HepG2 (cell line): Measurements from ENCODE around the gene HTR6. TPM values are rescaled to one million over a fixed set of nuclear protein-coding genes. Genes with fewer than 3 reads are reported as not detected.
A peak's percentile ranks its signal among the peaks of the same experiment; 100 is the strongest.

Experiments
- ARNT ChIP-seq: fragments of 450-650 bp; IDR thresholded peaks from 2 replicates; pipeline ENCODE4 v1.6.1; 2017
- CHD2 ChIP-seq: IDR thresholded peaks from 2 replicates; pipeline ENCODE4 v1.6.1; 2011; ENCODE audit warnings: low read depth, low read length, improper control_type of control experiment
- FOXP1 ChIP-seq, 2 experiments: fragments of 450-650 bp in 1 of 2; IDR thresholded peaks; 2 replicates each; pipeline ENCODE4 v1.6.1; 2017 to 2018; ENCODE audit warnings: antibody characterized with exemption in 1 of 2
- GATAD2A ChIP-seq: IDR thresholded peaks from 2 replicates; pipeline ENCODE4 v1.6.1; 2016
- NRL ChIP-seq: sonication (generic); formaldehyde crosslinking; IDR thresholded peaks from 2 replicates; pipeline ENCODE4 v1.5.0; 2020; ENCODE audit warnings: missing genetic modification reagents, mild to moderate bottlenecking, moderate library complexity, borderline replicate concordance
- YY1 ChIP-seq: IDR thresholded peaks from 2 replicates; pipeline ENCODE4 v1.6.1; 2011; ENCODE audit warnings: low read length, low read depth, moderate library complexity, mild to moderate bottlenecking; ENCODE audit not compliant: insufficient read depth, insufficient replicate concordance
- ZNF776 ChIP-seq: sonication (generic); formaldehyde crosslinking; IDR thresholded peaks from 2 replicates; pipeline ENCODE4 v1.4.0; 2020; ENCODE audit warnings: mild to moderate bottlenecking, missing genetic modification reagents
- polyA plus RNA-seq, 8 experiments: library from polyadenylated mRNA; depleted of rRNA in 3 of 8; stranded (reverse) in 7 of 8; unstranded in 1 of 8; fragments of >200 nt; fragmentation: Illumina TruSeq in 4 of 8; extraction: Trizol in 4 of 8; gene quantifications; 2 replicates each; pipeline versions ENCODE4 v1.2.1 to v1.2.3, GENCODE V29; 2011 to 2016; ENCODE audit warnings: low read depth in 4 of 8, missing spikeins in 1 of 8, mixed read lengths in 1 of 8; ENCODE audit not compliant: insufficient read depth in 1 of 8
- total RNA-seq, 5 experiments: library from RNA; depleted of rRNA; stranded (reverse); fragments of >200 nt; fragmentation: Illumina TruSeq; extraction: Trizol; gene quantifications; 2 replicates each; pipeline ENCODE4 v1.2.3, GENCODE V29; 2016; ENCODE audit warnings: low read depth in 1 of 5
- TF ChIP-seq, protein P1 (sequence below): sonication (generic); formaldehyde crosslinking; IDR thresholded peaks from 2 replicates; pipeline ENCODE4 v1.4.0; 2020; ENCODE audit warnings: missing genetic modification reagents
- TF ChIP-seq, protein P2 (sequence below): sonication (generic); formaldehyde crosslinking; conservative IDR thresholded peaks from 2 replicates; pipeline ENCODE4 v1.4.0; 2020; ENCODE audit warnings: missing genetic modification reagents
- TF ChIP-seq, protein P3 (sequence below): sonication (generic); formaldehyde crosslinking; IDR thresholded peaks from 2 replicates; pipeline ENCODE4 v1.5.0; 2020; ENCODE audit warnings: mild to moderate bottlenecking, missing genetic modification reagents, moderate library complexity
- TF ChIP-seq, protein P4 (sequence below): IDR thresholded peaks from 2 replicates; pipeline ENCODE4 v1.6.1; 2016; ENCODE audit warnings: missing biosample characterization, missing genetic modification reagents, low read depth
- TF ChIP-seq, protein P5 (sequence below): sonication (generic); formaldehyde crosslinking; IDR thresholded peaks from 2 replicates; pipeline ENCODE4 v1.5.1; 2020; ENCODE audit warnings: missing genetic modification reagents, mild to moderate bottlenecking, borderline replicate concordance
- TF ChIP-seq, protein P6 (sequence below): sonication (generic); formaldehyde crosslinking; IDR thresholded peaks from 2 replicates; pipeline ENCODE4 v1.4.0; 2020; ENCODE audit warnings: missing genetic modification reagents

The HTR6 gene
- total and polyA plus RNA-seq, 2 of the 13 experiments (the other 11 are each of a cell fraction or from before 2014, with no cell fraction given): 0.04 TPM; not detected in 1

DNA sequence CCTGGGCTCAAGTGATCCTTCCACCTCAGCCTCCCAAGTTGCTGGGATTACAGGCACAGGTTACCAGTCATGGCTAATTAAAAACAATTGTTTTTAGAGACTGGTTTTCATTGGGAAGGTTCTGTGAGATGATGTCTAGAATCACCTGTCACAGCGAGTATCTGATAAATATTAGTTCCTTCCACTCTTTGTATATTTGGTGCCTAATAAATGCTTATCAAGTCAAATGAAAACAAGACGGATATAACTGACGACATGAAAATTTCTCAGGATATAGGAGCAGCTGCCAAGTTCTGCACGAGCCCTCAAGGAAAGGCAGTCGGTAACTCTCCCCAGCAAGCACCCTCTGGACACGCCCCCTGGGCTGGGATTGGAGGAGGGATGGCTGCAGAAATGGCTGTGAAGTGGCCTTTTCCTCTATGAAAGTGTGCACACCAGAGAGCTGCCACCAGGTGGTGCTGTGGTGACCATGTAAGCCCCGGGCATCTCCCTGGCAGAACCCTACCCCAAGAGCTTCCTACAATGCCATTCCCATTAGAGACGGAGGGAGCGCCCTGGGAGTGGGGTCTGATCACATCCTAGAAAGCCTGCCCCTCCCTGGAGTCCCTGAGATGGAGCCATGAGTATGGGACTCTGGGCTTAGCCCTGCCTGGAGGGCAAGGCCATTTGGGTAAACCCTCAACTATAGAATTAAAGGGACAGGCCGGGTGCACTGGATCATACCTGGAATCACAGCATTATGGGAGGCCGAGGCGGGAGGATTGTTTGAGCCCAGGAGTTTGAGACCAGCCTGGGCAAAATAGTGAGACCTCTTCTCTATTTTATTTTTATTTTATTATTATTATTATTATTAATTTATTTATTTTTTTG is 50.9 kb downstream of the HTR6 start (continued):
- TF ChIP-seq, protein P1, sequence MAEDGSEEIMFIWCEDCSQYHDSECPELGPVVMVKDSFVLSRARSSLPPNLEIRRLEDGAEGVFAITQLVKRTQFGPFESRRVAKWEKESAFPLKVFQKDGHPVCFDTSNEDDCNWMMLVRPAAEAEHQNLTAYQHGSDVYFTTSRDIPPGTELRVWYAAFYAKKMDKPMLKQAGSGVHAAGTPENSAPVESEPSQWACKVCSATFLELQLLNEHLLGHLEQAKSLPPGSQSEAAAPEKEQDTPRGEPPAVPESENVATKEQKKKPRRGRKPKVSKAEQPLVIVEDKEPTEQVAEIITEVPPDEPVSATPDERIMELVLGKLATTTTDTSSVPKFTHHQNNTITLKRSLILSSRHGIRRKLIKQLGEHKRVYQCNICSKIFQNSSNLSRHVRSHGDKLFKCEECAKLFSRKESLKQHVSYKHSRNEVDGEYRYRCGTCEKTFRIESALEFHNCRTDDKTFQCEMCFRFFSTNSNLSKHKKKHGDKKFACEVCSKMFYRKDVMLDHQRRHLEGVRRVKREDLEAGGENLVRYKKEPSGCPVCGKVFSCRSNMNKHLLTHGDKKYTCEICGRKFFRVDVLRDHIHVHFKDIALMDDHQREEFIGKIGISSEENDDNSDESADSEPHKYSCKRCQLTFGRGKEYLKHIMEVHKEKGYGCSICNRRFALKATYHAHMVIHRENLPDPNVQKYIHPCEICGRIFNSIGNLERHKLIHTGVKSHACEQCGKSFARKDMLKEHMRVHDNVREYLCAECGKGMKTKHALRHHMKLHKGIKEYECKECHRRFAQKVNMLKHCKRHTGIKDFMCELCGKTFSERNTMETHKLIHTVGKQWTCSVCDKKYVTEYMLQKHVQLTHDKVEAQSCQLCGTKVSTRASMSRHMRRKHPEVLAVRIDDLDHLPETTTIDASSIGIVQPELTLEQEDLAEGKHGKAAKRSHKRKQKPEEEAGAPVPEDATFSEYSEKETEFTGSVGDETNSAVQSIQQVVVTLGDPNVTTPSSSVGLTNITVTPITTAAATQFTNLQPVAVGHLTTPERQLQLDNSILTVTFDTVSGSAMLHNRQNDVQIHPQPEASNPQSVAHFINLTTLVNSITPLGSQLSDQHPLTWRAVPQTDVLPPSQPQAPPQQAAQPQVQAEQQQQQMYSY (CRISPR knock-in tag): no peak
- TF ChIP-seq, protein P2, sequence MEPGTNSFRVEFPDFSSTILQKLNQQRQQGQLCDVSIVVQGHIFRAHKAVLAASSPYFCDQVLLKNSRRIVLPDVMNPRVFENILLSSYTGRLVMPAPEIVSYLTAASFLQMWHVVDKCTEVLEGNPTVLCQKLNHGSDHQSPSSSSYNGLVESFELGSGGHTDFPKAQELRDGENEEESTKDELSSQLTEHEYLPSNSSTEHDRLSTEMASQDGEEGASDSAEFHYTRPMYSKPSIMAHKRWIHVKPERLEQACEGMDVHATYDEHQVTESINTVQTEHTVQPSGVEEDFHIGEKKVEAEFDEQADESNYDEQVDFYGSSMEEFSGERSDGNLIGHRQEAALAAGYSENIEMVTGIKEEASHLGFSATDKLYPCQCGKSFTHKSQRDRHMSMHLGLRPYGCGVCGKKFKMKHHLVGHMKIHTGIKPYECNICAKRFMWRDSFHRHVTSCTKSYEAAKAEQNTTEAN (CRISPR knock-in tag): no peak
- TF ChIP-seq NRL (CRISPR knock-in tag) (0 out of 2 replicates have a peak, but pooled peaks have one; percentile 51), ARNT (no peak), FOXP1 (IDR thresholded peaks at IDR 0.05) (no peak), FOXP1 (CRISPR knock-in tag; IDR thresholded peaks at IDR 0.05) (no peak), ZNF776 (no peak), GATAD2A (CRISPR knock-in tag) (peak; percentile 38; the same call in 1 of the 2 replicates), YY1 (no peak), CHD2 (no peak)
- TF ChIP-seq, protein P3, sequence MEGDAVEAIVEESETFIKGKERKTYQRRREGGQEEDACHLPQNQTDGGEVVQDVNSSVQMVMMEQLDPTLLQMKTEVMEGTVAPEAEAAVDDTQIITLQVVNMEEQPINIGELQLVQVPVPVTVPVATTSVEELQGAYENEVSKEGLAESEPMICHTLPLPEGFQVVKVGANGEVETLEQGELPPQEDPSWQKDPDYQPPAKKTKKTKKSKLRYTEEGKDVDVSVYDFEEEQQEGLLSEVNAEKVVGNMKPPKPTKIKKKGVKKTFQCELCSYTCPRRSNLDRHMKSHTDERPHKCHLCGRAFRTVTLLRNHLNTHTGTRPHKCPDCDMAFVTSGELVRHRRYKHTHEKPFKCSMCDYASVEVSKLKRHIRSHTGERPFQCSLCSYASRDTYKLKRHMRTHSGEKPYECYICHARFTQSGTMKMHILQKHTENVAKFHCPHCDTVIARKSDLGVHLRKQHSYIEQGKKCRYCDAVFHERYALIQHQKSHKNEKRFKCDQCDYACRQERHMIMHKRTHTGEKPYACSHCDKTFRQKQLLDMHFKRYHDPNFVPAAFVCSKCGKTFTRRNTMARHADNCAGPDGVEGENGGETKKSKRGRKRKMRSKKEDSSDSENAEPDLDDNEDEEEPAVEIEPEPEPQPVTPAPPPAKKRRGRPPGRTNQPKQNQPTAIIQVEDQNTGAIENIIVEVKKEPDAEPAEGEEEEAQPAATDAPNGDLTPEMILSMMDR: peak; percentile 89
- TF ChIP-seq, protein P4, sequence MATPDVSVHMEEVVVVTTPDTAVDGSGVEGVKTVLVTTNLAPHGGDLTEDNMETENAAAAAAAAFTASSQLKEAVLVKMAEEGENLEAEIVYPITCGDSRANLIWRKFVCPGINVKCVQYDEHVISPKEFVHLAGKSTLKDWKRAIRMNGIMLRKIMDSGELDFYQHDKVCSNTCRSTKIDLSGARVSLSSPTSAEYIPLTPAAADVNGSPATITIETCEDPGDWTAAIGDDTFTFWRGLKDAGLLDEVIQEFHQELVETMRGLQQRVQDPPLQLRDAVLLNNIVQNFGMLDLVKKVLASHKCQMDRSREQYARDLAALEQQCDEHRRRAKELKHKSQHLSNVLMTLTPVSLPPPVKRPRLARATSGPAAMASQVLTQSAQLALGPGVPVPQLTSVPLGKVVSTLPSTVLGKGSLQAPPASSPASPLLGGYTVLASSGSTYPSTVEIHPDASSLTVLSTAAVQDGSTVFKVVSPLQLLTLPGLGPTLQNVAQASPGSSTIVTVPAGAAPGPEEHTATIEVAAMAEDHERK (CRISPR knock-in tag): no peak
- TF ChIP-seq, protein P5, sequence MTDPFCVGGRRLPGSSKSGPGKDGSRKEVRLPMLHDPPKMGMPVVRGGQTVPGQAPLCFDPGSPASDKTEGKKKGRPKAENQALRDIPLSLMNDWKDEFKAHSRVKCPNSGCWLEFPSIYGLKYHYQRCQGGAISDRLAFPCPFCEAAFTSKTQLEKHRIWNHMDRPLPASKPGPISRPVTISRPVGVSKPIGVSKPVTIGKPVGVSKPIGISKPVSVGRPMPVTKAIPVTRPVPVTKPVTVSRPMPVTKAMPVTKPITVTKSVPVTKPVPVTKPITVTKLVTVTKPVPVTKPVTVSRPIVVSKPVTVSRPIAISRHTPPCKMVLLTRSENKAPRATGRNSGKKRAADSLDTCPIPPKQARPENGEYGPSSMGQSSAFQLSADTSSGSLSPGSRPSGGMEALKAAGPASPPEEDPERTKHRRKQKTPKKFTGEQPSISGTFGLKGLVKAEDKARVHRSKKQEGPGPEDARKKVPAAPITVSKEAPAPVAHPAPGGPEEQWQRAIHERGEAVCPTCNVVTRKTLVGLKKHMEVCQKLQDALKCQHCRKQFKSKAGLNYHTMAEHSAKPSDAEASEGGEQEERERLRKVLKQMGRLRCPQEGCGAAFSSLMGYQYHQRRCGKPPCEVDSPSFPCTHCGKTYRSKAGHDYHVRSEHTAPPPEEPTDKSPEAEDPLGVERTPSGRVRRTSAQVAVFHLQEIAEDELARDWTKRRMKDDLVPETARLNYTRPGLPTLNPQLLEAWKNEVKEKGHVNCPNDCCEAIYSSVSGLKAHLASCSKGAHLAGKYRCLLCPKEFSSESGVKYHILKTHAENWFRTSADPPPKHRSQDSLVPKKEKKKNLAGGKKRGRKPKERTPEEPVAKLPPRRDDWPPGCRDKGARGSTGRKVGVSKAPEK: no peak
- TF ChIP-seq, protein P6, sequence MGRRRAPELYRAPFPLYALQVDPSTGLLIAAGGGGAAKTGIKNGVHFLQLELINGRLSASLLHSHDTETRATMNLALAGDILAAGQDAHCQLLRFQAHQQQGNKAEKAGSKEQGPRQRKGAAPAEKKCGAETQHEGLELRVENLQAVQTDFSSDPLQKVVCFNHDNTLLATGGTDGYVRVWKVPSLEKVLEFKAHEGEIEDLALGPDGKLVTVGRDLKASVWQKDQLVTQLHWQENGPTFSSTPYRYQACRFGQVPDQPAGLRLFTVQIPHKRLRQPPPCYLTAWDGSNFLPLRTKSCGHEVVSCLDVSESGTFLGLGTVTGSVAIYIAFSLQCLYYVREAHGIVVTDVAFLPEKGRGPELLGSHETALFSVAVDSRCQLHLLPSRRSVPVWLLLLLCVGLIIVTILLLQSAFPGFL: no peak
